ENCODE measurements around the gene TMUB1.

TMUB1 gene

DNA sequence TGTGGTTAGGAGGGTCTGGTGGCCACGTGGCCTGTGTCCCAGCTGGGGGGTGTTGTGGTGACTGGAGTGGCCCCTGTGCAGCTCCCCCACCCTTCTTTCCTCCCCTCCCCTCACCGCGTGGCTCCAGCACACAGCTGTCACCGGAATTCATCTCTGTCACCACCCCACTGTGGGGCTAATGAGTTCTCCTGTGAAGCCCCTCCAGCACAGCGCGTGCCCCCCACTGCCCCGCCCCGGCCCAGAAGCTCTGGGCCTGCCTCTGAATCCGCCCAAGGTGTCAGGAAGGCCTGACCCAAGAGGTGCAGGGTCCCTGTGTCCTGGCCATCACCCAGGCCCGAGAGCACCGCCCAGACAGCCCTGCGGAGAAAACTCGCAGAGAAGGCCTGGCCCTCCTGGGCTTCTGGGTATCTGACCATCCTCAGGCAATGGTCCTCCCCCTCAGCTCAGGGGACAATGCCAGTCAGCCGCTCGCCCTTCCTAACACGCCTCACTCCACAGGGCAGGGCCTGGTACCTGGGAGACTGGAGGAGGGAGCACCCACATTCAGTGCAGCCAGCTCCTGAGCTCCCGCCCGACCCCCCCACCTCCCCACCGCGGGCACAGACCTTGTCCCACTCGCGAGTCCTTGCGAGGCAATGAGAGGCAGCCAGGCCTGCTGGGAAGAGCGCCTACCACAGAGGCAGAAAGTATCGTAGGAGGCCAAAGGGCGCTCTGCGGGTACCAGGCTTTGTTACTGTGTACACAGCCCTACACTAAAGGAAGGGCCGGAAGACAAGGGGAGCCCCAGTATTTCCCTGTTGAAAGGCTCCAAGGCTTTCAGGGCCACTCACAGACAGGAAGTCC is 46.0 kb upstream of the TMUB1 start:
- no peak for DNase-seq (ENCODE audit: low read depth)
- no peak overlapping the region for H3K4me3 ChIP-seq (replicated peaks; ENCODE audit: low read depth, low read length)
- TF ChIP-seq, protein P1, sequence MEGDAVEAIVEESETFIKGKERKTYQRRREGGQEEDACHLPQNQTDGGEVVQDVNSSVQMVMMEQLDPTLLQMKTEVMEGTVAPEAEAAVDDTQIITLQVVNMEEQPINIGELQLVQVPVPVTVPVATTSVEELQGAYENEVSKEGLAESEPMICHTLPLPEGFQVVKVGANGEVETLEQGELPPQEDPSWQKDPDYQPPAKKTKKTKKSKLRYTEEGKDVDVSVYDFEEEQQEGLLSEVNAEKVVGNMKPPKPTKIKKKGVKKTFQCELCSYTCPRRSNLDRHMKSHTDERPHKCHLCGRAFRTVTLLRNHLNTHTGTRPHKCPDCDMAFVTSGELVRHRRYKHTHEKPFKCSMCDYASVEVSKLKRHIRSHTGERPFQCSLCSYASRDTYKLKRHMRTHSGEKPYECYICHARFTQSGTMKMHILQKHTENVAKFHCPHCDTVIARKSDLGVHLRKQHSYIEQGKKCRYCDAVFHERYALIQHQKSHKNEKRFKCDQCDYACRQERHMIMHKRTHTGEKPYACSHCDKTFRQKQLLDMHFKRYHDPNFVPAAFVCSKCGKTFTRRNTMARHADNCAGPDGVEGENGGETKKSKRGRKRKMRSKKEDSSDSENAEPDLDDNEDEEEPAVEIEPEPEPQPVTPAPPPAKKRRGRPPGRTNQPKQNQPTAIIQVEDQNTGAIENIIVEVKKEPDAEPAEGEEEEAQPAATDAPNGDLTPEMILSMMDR (IDR thresholded peaks at IDR 0.05; ENCODE audit: low read length, missing control alignments), result no peak

DNA sequence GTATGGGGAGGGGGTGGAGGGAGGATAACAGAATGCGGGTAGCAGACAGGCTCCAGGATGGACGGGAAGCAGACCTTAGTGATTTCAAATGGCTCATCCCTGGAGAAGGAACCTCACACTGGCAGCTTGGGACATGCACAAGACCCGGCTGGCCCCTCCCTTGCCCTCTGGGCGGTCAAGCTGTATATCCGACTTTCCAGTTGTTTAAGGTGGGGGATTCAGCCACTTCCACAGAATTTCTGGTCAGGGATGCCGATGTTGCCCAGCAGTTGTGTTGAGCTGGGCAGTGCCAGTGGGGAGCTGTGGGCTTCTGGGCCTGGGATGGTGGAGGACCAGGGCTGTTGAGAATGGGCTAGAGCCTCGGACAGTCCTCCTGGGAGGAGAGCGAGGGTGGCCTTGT is 45.4 kb upstream of the TMUB1 start:
- DNase-seq (ENCODE audit: low read depth), result no peak
- TF ChIP-seq, protein P1 (IDR thresholded peaks at IDR 0.05; ENCODE audit: low read length, missing control alignments), result no peak
- no peak overlapping the region for H3K4me3 ChIP-seq (replicated peaks; ENCODE audit: low read depth, low read length)

DNA sequence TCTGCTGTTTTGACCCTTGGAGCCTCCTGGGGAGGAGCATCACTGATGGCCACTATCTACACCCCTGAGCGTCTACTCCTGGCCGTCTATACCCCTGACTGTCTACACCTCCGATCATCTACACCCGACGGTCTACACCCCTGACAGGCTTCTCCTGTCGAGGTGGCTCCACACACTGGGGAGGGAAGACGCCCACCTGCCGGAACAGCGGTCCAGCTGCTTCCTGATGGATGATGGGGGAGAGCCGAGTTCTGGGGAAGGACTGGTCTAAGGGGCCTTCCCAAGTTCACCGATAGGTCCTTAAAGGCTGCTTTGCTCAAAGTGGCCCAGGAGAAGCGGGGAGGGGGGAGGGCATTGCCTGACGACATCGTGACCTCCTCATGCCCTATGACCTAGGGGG is 44.9 kb upstream of the TMUB1 start:
- TF ChIP-seq, protein P1 (IDR thresholded peaks at IDR 0.05; ENCODE audit: low read length, missing control alignments), result no peak
- no peak overlapping the region for H3K4me3 ChIP-seq (replicated peaks; ENCODE audit: low read depth, low read length)
- DNase-seq (ENCODE audit: low read depth), result no peak

DNA sequence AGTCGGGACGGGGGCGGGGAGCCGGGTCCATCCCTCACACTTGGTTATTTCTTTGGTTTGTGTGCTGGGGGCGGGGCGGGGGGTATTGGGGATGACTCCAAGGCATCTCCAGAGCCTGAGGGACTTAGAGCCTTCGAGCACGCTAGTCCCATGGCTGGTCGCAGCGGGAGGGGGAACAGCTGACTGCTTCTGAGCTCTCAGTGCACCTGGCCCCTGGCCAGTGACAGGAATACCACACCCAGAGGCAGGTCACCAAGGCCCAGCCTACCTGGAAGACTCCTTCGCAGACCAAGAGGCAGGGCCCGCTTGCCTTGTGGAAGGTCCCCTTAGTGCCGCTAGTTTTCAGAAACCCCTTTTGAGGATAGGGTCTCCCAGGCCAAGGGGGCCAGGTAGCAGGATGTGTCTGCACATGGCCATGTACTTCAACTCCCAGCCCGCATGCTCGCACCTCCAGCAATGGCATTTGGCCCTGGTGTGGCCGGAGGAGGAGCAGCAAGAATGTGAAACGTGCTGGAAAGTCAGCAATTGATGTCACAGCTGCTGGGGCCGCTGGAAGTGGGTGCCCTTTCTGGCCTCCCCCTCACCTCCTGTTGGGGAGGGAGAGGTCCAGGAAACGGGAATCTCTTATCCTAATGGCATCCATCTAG is 43.3 kb upstream of the TMUB1 start:
- DNase-seq (ENCODE audit: low read depth), result no peak
- TF ChIP-seq, protein P1 (IDR thresholded peaks at IDR 0.05; ENCODE audit: low read length, missing control alignments), result no peak
- H3K4me3 ChIP-seq (replicated peaks; ENCODE audit: low read depth, low read length), result no peak overlapping the region

DNA sequence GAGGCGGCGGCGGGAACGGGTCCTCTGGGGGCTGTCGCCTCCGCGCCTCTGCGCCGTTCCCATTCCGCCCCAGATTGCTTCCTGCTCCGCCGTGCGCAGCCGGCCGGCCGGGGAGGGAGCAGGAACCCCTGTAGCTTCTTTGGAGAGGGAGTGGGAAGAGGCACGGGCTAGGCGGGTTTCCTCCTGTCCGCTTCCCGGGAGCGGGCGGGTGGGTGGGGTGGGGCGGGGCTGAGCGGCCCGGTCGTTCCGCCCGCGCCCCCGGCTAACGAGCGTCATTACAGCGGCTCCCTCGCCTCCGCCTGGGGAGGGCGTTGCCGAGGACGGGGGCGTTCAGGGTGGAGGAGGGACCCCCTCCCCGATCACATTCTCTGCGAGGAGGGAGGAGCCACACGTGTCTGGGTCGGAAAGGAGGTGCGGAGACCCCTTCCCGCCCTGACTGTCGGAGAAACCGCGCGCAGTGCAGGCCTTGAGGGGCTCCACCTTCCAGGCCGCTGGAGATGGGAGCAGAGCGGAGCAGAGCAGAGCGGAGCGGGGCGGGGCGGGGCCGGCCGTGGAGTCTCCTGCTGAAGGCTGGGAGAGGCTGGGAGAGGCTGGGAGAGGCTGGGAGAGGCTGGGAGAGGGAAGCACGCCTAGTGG is 42.7 kb upstream of the TMUB1 start:
- DNase-seq (ENCODE audit: low read depth), result no peak
- TF ChIP-seq, protein P1 (IDR thresholded peaks at IDR 0.05; ENCODE audit: low read length, missing control alignments), result no peak
- no peak overlapping the region for H3K4me3 ChIP-seq (replicated peaks; ENCODE audit: low read depth, low read length)

DNA sequence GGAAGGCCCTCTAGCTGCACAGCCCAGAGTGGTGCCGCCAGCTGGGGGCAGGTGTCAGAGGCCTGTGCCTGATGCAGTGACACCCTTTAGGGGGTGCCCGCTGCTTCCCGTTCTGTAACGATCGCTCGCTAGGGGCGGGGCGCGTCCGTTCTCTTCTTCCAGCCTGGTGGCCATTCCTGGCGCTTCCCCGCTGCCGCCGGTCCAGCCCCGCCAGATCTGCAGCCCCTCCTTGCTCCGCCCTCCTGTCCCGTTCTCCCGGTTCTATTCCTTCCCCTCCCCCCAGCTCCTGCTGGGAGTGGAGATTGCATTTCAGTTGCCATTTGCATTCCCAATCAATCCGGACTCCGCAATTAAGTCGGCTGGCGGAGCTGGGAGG is 42.2 kb upstream of the TMUB1 start:
- TF ChIP-seq, protein P1 (IDR thresholded peaks at IDR 0.05; ENCODE audit: low read length, missing control alignments), result no peak
- H3K4me3 ChIP-seq (replicated peaks; ENCODE audit: low read depth, low read length), result no peak overlapping the region
- DNase-seq (ENCODE audit: low read depth), result no peak
